ENCODE results near the gene MYPOP.

DNA sequence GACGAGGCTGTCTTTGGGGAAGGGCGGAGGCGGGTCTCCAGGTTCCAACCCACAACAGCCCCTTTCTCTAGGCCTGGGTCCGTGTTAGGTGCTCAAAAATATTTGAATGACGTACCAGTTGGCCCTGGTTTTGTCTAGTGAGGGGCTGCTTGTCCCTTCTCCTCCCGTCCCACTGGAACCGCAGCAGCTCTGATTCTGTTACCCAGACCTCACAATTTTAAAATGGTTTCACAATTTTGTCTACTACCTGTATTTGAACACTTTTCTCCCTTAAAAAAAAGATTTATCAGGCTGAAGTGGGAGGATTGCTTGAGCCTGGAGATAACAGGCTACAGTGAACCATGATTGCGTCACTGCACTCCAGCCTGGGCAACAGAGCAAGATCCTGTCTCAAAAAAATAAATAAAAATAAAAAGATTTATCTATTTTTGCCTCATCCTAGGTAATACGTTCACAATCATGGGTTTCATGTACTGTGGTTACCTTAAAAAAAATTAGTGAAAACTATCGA is 15.2 kb downstream of the MYPOP start:
- TF ChIP-seq CTCF (IDR thresholded peaks at IDR 0.05) (no peak), POLR2A (IDR thresholded peaks at IDR 0.05) (no peak)

Measured in testis (tissue), 2 donors.